GM11168 (cell line): ENCODE measurements around the gene FAAH.

Source experiments
- in situ Hi-C: fragments of 300-500 bp; cut with MboI; formaldehyde crosslinking; loops from one replicate; pipeline ENCODE4 v1.12.0; 2022; ENCODE audit warnings: low sequenced_read_pairs; ENCODE audit not compliant: unreplicated experiment

The FAAH gene

DNA sequence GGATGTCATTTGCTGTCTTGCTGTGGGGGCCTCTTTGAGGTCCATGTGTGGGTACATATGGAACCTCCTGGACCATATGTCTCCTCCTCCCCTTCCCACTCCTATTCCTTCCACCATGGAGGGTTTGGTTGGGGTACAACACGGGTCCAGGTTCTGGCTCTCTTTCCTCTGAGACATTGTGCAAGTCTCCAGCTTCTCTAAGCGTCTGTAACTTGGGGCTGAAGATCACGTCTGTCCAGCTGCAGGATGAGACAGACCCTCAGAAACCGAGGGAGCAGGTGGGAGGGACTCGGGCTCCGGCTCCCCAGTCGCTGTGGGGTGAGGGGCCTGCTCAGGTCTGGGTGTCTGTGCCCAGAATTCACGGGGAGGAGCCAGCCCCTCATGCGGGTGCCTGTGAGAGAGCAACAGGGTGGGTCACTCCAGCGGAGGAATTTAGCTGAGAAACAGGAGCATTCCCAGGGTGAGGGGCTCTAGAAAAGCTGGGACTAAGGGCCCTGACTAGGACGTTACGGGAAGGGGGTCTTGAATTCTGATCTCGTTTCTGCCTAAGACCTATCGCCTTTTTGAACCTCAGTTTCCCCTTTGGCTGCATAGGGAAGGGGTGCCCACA is 53.5 kb downstream of the FAAH start:
- in situ Hi-C loops = loop anchor here (5.0 to 10.0 kb wide), 2 partner anchors 90 to 277 kb away; a partner anchor contains a TSS

DNA sequence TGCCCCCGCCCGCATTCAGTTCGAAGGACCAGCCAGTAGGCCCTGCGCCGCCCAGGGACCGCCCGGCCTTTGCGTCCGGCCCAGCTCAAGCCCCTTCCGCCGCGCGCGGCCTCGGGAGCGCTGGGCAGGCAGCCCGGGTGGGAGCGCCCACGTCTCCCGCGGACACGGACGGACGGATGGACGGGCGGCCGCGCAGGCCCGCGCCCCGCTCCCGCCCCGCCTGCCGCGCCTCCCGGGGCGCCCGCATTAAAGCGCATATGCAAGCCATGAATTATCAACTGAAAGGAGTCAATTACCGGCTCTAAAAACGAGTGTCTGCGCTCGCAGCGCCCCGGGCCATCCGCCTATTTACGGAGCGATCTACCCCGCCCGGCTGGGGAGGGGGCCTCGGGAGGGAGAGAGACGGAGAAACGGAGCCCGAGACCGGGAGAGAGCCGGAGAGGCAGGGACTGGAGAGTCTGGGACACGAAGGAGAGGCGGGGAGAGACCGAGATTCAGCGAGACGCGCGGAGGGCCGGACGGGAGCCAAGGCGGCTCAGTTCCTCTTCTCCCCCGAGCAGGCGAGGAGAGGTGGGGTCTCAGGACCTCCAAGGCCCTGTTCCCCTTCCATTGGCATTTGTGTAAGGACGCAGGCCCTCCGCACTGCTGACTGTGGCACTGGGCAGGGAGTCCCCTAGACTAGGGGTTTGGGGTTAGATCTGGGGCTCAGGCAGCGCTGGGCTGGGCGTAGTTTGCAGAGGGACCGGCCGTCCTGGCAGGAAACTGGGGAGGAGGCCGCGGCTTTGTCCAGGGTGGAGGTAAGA is 54.2 kb downstream of the FAAH start:
- in situ Hi-C loops = loop anchor here (5.0 to 10.0 kb wide), 2 partner anchors 89 to 276 kb away; a partner anchor contains a TSS

DNA sequence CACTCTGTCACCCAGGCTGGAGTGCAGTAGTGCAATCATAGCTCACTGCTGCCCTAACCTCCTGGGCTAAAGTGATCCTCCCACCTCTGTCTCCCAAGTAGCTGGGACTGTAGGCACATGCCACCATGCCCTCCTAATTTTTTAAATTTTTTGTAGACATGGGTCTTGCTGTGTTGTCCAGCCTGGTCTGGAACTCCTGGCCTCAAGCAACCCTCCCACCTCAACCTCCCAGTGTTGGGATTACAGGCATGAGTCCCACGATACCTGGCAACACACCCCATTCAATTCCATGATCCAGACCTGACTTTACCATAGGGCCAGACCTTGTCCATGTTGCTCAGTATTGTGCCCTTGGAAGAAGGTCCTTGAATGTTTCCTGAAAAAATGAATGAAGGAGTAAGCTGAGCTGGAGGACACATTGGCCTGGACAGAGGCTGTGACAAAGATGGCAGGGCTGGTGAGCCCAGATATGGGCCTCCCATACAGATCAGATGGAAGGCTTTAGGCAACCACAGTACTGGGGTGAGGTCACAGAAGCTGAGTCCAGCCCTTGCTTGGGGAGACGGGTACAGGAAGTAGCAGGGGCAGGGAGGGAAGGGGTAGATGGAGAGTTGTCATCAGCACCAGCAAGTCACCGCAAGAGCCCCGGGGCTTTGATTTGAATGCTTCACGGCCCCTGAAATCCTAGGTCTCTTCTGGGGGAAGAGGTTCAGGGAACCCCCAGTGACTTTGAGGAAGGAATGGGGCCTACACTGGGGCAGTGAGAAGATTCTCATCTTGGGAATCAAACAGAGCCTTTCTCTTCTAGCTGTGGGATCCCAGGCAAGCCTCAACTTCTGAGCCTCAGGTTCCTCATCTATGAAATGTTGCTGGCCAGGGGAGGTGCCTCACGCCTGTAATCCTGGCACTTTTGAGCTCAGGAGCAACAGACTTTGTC is 55.4 kb downstream of the FAAH start:
- in situ Hi-C loops = loop anchor here (5.0 to 10.0 kb wide), 2 partner anchors 88 to 275 kb away; a partner anchor contains a TSS

DNA sequence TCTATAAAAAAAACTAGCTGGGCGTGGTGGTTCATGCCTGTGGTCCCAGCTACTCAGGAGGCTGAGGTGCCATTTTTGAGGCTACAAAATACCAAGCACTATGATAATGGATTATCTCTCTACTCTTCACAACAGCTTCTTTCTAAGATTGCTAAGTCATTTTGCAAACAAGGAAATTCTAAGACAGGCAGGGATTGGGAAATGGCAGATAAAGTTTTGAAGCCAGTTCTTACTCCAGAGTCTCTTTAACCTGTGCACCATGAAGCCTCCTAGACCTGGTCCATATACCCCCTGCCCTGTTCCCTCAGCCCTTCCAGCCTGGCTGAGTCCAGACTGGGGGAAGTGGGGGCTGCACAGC is 56.0 kb downstream of the FAAH start:
- in situ Hi-C loops = no loop called here

DNA sequence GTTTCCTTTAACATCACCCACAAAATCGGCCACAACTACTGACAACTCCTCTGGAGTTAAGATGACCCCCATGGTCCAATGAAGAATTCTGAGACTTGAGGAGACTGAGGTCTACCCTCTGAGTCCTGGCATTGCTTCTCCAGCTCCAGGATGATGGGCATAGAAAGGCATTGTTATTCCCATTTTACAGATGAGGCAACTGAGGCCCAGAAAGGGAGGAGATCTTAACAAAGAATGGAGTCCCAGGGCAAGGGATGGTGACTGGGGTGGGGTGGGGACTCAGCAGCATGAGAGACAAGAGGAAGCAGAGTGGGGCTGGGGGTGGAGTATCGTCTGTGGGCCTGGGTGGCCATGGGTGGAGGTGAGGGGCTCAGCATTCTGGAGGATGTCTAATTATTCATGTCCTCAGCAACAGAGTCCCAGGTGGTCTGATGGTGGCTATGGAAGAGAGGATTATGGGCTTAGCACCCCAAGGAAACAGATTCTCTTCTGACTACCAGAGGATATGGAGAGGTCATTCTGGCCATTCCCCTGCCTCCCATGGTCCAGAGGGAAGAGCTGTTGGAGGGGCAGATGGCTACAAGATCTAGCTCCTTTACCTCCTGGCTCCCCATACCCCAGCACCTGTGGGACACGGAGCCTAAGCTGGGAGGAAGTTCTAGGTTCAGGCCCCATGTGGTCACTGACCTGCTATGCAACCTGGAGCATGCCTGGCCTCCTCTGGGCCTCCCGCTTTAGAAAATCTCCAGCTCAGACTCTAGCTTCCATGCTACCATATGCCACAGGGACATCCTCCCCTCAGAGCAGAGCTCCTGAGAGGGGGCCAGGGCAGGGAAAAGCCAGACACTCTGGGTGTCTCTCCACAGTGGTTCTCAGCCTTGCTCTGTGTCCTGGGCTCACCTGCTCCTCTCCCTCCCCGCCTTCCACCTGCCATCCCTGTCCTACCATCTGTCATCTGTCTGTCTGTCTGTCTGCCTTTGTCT is 58.1 kb downstream of the FAAH start:
- in situ Hi-C loops = no loop called here

DNA sequence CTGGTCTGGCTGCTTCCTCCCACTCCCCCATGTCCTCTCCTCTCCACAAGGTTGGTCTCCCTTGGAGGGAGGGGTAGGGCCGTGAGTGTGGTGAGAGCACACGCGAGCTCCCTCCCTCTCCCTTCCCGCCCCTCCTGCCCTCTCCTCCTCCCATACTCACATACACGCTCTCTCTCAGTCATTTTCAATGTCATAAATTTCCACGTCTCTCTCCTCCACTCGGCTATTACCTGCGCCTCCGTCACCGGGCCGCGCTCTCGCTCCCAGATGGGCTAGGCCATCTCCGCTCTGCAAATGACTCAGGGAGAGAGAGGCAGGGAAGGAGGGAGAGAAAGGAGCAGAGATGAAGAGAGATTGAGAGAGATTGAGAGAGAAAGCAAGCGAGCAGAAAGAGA is 58.8 kb downstream of the FAAH start:
- in situ Hi-C loops = no loop called here

DNA sequence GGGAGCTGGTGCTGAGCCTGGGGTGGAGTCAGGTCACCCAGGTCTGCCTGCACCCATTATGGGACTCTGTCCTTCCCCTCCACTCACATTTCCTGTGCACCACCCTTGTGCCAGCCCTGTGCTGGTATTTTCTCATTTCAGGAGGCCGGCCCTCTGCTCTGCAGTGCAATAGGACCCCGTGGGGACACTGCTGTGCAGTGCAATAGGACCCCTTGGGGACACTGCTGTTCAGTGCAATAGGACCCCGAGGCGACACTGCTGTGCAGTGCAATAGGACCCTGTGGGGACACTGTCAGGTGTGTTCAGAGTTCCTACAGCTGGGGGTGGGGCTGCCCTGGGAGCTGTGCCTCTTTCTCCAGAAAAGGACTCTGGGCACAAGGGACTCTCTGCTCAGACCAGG is 59.3 kb downstream of the FAAH start:
- in situ Hi-C loops = no loop called here

DNA sequence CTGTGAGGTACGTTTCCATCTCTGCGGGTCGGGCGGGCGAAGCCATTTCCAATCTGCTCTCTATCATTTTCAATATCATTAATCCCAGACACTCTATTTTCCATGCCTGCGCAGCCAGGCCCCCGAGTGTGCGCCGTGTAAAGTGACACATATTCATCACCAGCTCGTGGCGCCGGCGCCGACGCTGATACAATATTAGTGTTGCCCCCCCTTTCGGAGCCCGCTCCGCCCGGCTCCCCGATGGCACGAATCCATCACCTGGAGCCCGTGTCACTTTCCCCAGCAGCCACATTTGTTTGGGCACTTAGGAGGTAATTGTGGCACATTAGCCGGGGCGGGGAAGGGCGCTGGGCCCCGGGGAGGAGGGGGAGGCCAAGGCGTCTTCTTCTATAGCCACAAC is 61.8 kb downstream of the FAAH start:
- in situ Hi-C loops = no loop called here

DNA sequence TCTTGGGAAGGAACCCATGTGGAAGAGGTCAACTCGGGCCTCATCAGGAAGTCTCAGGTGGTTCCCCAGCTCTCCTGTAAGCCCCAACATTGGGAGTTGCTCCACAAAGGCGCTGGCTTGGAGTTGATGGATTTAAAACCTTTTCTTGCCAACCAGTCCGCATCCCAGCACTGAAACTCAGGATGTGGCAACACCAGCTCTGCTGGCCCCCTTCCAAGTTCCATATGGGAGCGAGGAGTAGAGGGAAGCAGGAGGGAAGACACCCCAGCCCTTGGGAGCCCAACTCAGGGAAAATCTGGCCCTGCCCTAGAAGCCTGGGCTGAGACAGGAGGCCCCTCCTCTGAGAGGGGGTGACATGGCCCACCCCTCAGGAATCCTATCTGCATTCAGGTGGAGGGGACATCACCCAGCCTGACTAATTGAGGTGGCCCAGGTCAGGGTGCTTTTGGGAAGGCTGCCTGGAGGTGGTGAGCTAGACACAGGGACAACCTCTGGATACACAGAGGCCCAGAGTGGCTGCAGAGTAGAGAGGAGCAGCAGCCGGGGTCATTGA is 62.4 kb downstream of the FAAH start:
- in situ Hi-C loops = no loop called here

DNA sequence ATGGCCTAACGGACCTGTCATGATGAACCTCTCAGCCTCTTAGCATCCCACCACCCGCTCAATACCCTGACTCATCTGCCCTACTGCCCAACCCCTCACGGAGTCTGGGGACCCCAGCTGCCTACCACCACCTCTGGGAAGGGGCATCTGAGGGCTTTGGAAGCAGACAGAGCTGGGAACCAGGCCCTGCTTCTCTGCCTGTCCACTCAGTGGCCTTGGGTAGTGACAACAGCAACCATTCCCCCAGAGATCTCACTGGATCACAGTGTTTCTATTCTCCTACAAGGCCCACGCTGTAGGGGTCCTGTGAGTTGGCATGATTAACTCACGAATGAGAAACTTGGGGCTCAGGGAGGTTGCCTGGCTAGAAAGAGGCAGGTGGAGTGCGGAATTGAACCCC is 63.1 kb downstream of the FAAH start:
- in situ Hi-C loops = no loop called here

DNA sequence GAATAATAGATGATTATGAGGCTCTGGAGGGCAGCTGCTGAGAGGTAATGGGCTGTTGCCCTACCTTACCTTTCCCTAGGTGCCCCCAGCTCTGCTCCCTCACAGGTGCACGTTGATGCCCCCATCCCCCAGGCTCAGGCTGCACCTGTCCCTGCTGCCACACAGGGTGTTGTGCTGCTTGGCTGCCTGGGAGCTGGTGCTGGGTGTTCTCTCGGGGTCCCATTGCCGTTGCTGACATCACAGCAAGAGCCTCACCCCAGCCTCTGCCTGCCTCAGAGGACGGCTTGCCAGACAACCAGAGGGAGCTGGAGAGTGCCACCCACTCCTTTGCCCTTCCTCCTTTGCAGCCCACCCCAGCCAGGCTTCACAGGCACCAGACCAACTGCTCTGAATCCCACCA is 64.1 kb downstream of the FAAH start:
- in situ Hi-C loops = no loop called here

DNA sequence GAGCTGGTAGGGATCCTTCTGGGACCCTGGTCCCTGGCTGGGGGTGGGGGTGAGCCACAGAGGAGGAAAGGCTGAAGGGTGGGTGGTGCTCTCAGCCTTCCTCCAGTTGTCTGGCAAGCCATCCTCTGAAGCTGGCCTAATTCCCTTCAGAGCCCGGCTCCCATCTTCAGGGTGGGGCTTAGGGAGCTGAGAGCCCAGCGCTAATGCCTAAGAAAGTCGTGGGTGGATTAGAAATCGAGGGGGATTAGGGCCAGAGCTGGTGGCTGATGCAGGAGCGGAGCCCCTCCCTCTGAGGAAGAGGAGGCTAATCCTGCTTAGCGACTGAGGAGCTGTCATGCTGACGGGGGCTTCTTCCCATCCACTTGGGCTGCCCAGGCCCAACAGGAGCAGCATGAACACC is 64.7 kb downstream of the FAAH start:
- in situ Hi-C loops = no loop called here

DNA sequence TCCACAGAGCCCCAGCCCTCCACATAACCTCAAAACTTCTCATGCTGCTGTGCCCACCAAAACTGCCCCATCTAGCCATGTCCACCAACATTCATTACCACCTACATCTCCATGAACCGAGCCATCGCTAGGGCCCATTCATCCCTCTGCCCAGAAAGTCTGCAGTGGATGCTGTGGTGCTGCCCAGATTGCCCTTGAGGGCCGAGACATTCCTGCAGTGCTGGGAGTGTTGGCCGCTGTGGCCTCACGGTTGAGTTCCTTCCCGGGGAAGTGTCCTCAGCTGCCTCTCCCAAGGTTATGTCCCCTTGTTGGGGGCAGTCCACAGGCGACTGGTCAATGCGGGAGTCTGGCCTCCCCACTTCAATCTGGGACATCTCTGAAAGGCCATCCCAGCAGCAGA is 65.2 kb downstream of the FAAH start:
- in situ Hi-C loops = no loop called here

DNA sequence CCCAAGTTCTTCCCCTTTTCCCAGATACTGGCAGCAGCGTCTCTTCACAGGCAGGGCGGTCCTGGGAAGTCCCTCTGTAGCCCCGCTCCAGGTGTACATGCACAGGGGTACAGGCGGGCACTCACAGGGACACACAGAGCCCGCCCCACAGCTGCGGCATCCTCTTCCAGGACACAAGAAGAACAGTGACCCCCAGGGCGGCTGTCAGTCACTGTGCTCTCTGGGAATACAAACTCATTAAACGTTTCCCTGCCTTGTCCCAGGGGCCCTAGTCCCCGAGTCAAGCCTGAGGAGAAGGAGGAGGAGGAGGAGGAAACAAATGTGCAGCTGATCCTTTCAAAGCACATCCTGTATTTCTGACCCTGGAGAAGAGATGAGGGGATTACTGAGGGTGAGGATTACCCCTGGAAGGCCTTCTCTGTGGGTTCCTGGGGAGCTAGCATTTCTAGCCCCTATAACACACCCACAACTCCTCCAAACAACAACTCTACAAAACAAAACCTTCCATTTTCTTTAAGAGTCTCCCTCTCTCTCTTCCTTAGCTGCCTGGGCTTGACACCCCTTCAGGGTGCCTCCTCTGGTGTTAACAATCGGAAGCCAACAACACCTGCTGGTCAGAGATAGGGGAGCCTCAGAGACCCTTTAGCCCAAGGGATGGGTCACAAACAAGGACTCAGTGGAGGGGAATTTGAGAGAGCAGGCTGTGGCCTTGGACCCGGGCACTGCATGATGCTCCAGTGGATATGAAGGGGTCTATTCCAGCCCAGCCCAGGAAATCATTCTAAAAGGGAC is 67.1 kb downstream of the FAAH start:
- in situ Hi-C loops = no loop called here

DNA sequence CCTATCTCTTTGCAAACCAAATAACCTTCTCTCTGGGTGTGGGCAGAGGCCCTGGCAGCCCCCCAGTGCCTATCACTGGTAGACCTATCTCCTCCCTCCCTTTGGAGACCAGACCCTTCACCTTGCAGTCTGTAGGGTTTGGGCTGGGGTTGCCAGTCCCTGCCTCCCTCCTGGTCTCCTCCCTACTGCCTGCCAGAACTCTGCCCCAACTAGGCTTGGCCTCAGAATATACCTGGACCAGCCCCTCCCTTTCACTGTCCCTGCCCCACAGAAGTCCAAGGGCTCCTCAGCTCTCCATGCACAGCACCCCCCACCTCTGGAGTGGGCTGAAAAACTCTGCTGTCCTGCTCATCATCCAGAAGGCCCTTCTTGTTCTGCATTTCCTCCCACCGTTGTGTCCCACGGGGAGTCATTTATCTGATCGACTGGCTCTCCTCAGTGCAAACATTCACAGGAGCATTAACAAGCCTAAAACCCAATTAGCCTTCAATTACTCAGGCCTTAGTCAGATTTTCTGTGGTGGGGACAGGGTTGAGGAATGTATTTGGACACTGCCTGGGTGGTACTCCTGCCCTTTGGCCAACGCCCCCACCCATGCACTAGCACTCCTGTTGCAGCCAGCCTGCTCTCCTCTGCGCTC is 67.8 kb downstream of the FAAH start:
- in situ Hi-C loops = no loop called here
